Measurements from ENCODE around the gene PTPRM. TPM values are rescaled to one million over a fixed set of nuclear protein-coding genes. Genes with fewer than 3 reads are reported as not detected.

The PTPRM gene
- total and polyA plus RNA-seq, 2 of the 8 experiments (the other 6 are each of a cell fraction or from before 2014, with no cell fraction given) = 4.1 to 7.0 TPM

GRCh38 chr18:7635948-7636347, 68.8 kb downstream of the PTPRM start (continued):
- TF ChIP-seq ATF2 (IDR thresholded peaks at IDR 0.05; ENCODE audit: low read length) (no peak), EP300 (IDR thresholded peaks at IDR 0.05; ENCODE audit: borderline replicate concordance in 1 of 2, low read depth in 2 of 2, low read length in 2 of 2) (no peak), RNF2 (IDR thresholded peaks at IDR 0.05; ENCODE audit: borderline replicate concordance, low read depth, low read length, missing control alignments, poor library complexity, severe bottlenecking) (no peak)
